GM12892 (cell line): ENCODE results near the gene NGLY1.

Experiments used
- DNase-seq: peaks from one replicate; pipeline ENCODE4 v3.0.0; 2011; ENCODE audit not compliant: insufficient read length
- FAIRE-seq: peaks from 2 replicates; lab custom pipeline; 2011; peaks lifted over from hg19 to GRCh38; lab: Jason Lieb, UNC
- POLR2A ChIP-seq: IDR thresholded peaks from 2 replicates; pipeline ENCODE4 v1.6.1; 2011; ENCODE audit warnings: low read depth, low read length, control low read depth
- POLR2AphosphoS5 ChIP-seq: IDR thresholded peaks from 2 replicates; pipeline ENCODE4 v1.6.1; 2011; ENCODE audit warnings: low read depth, low read length, control low read depth
- TAF1 ChIP-seq: IDR thresholded peaks from 2 replicates; pipeline ENCODE4 v1.6.1; 2011; ENCODE audit warnings: low read depth, mild to moderate bottlenecking, control low read depth, low read length, borderline replicate concordance

NGLY1 gene

GRCh38 chr3:25728101-25728500 lies 55.1 kb downstream of the NGLY1 start:
- FAIRE-seq: no peak
- TF ChIP-seq TAF1 (no peak), POLR2A (no peak), POLR2AphosphoS5 (no peak)

GRCh38 chr3:25727316-25727715 lies 55.9 kb downstream of the NGLY1 start:
- FAIRE-seq: no peak

More at GRCh38 chr3:25728101-25728500, 55.1 kb downstream of the NGLY1 start:
- DNase-seq: no peak

GRCh38 chr3:25725810-25726209 lies 57.4 kb downstream of the NGLY1 start:
- no peak for TF ChIP-seq TAF1
- no peak for TF ChIP-seq POLR2AphosphoS5
- no peak for TF ChIP-seq POLR2A
- no peak for FAIRE-seq
- DNase-seq: no peak

More at GRCh38 chr3:25727316-25727715, 55.9 kb downstream of the NGLY1 start:
- TF ChIP-seq TAF1 (no peak), POLR2AphosphoS5 (no peak), POLR2A (no peak)
- no peak for DNase-seq

GRCh38 chr3:25724948-25725645 lies 58.1 kb downstream of the NGLY1 start:
- FAIRE-seq (no peak), DNase-seq (no peak)
- TF ChIP-seq POLR2A (no peak), POLR2AphosphoS5 (no peak), TAF1 (no peak)

- TF ChIP-seq POLR2AphosphoS5: no peak
- no peak for TF ChIP-seq TAF1
- no peak for TF ChIP-seq POLR2A
- DNase-seq (no peak), FAIRE-seq (peak; percentile 67)
Measured at GRCh38 chr3:25723802-25724201, 59.4 kb downstream of the NGLY1 start.

GRCh38 chr3:25719321-25719720 lies 63.9 kb downstream of the NGLY1 start:
- FAIRE-seq (no peak), DNase-seq (no peak)
- TF ChIP-seq TAF1: no peak
- TF ChIP-seq POLR2A: no peak
- TF ChIP-seq POLR2AphosphoS5: no peak

GRCh38 chr3:25713341-25713985 lies 69.8 kb downstream of the NGLY1 start:
- DNase-seq (no peak), FAIRE-seq (no peak)
- no peak for TF ChIP-seq POLR2AphosphoS5
- TF ChIP-seq TAF1: no peak
- no peak for TF ChIP-seq POLR2A

- FAIRE-seq: no peak
- DNase-seq: no peak
- TF ChIP-seq TAF1 (no peak), POLR2AphosphoS5 (no peak), POLR2A (no peak)
Measured at GRCh38 chr3:25711090-25711489, 72.2 kb downstream of the NGLY1 start.

GRCh38 chr3:25708036-25708435 lies 75.2 kb downstream of the NGLY1 start:
- TF ChIP-seq TAF1 (no peak), POLR2A (no peak), POLR2AphosphoS5 (no peak)
- DNase-seq (no peak), FAIRE-seq (no peak)

GRCh38 chr3:25707268-25707926 lies 75.8 kb downstream of the NGLY1 start:
- FAIRE-seq: no peak
- DNase-seq: no peak
- no peak for TF ChIP-seq TAF1
- TF ChIP-seq POLR2A: no peak
- TF ChIP-seq POLR2AphosphoS5: no peak

GRCh38 chr3:25706213-25706612 lies 77.0 kb downstream of the NGLY1 start:
- DNase-seq: no peak
- FAIRE-seq: no peak
- TF ChIP-seq POLR2AphosphoS5 (no peak), TAF1 (no peak), POLR2A (no peak)
